ENCODE data around the gene LURAP1L.

Gene LURAP1L

DNA sequence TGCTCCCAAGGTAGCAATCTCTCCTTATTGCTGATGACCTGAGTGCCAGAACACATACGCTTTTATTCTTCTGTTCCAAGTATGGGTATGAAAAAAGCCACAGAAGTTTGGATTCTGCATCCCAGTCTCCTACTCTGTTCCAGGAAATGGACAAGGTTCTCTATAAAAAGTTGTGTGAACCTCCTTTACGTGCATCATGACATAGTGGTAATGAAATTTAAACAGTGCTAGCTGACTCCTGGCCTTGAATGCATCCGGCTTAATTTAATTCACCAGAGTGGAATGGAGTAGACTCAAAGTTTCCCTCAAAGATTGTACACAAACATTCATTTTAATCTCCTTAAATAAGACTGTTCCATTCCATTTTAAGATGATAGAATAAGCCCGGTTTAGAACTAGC lies 68.9 kb downstream of the LURAP1L start:
- Histone ChIP-seq H3K4me3 (ENCODE audit: low read depth, low read length) (no peak overlapping the region), H3K9me3 (ENCODE audit: control insufficient read depth, insufficient read depth, low read depth, low read length) (no peaks in the 10 kb centered on the region), H3K4me1 (ENCODE audit: control insufficient read depth, insufficient read depth, low read length) (no peaks in the 10 kb centered on the region), H3K27ac (ENCODE audit: extremely low read depth, low read depth, low read length) (no peak overlapping the region), H3K36me3 (ENCODE audit: control insufficient read depth in 2 of 2, insufficient read depth in 1 of 2, low read length in 2 of 2) (no peaks in the 10 kb centered on the region)
- TF ChIP-seq ELK4 (IDR thresholded peaks at IDR 0.05; ENCODE audit: borderline replicate concordance, low read depth, low read length) (no peak), SETDB1 (IDR thresholded peaks at IDR 0.05; ENCODE audit: insufficient read length, low read length) (no peak), ZNF175 (tag by site-specific recombination; IDR thresholded peaks at IDR 0.05) (no peak), ZNF707 (tag by site-specific recombination; IDR thresholded peaks at IDR 0.05) (no peak), SALL2 (tag by site-specific recombination; IDR thresholded peaks at IDR 0.05; ENCODE audit: borderline replicate concordance) (no peak), ZNF416 (tag by site-specific recombination; IDR thresholded peaks at IDR 0.05) (no peak), SP3 (tag by site-specific recombination; IDR thresholded peaks at IDR 0.05) (no peak), GFI1B (tag by site-specific recombination; IDR thresholded peaks at IDR 0.05) (no peak)
- TF ChIP-seq, protein P1, sequence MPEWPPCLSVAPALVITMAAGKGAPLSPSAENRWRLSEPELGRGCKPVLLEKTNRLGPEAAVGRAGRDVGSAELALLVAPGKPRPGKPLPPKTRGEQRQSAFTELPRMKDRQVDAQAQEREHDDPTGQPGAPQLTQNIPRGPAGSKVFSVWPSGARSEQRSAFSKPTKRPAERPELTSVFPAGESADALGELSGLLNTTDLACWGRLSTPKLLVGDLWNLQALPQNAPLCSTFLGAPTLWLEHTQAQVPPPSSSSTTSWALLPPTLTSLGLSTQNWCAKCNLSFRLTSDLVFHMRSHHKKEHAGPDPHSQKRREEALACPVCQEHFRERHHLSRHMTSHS (tag by site-specific recombination; IDR thresholded peaks at IDR 0.05) = no peak
- TF ChIP-seq, protein P2, sequence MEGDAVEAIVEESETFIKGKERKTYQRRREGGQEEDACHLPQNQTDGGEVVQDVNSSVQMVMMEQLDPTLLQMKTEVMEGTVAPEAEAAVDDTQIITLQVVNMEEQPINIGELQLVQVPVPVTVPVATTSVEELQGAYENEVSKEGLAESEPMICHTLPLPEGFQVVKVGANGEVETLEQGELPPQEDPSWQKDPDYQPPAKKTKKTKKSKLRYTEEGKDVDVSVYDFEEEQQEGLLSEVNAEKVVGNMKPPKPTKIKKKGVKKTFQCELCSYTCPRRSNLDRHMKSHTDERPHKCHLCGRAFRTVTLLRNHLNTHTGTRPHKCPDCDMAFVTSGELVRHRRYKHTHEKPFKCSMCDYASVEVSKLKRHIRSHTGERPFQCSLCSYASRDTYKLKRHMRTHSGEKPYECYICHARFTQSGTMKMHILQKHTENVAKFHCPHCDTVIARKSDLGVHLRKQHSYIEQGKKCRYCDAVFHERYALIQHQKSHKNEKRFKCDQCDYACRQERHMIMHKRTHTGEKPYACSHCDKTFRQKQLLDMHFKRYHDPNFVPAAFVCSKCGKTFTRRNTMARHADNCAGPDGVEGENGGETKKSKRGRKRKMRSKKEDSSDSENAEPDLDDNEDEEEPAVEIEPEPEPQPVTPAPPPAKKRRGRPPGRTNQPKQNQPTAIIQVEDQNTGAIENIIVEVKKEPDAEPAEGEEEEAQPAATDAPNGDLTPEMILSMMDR (tag by site-specific recombination; IDR thresholded peaks at IDR 0.05) = no peak
- TF ChIP-seq, protein P3, sequence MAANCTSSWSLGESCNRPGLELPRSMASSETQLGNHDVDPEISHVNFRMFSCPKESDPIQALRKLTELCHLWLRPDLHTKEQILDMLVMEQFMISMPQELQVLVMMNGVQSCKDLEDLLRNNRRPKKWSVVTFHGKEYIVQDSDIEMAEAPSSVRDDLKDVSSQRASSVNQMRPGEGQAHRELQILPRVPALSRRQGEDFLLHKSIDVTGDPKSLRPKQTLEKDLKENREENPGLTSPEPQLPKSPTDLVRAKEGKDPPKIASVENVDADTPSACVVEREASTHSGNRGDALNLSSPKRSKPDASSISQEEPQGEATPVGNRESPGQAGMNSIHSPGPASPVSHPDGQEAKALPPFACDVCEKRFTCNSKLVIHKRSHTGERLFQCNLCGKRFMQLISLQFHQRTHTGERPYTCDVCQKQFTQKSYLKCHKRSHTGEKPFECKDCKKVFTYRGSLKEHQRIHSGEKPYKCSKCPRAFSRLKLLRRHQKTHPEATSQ (tag by site-specific recombination; IDR thresholded peaks at IDR 0.05) = no peak
- CTCF ChIA-PET = interaction anchor here (0.7 kb wide), 1 partner anchor 128 kb away, joined by 3 read pairs; no protein-coding TSS in a partner anchor
- POLR2A ChIA-PET = no interaction called here

- CTCF ChIA-PET = no interaction called here
- POLR2A ChIA-PET = no interaction called here
Observed at GRCh38 chr9:12846035-12846434, 71.2 kb downstream of the LURAP1L start.

More at GRCh38 chr9:12846035-12846434, 71.2 kb downstream of the LURAP1L start:
- Histone ChIP-seq H3K9me3 (ENCODE audit: control insufficient read depth, insufficient read depth, low read depth, low read length) (no peaks in the 10 kb centered on the region), H3K27ac (ENCODE audit: extremely low read depth, low read depth, low read length) (no peak overlapping the region), H3K4me3 (ENCODE audit: low read depth, low read length) (no peak overlapping the region), H3K4me1 (ENCODE audit: control insufficient read depth, insufficient read depth, low read length) (no peaks in the 10 kb centered on the region), H3K36me3 (ENCODE audit: control insufficient read depth in 2 of 2, insufficient read depth in 1 of 2, low read length in 2 of 2) (no peaks in the 10 kb centered on the region)
- TF ChIP-seq, protein P4, sequence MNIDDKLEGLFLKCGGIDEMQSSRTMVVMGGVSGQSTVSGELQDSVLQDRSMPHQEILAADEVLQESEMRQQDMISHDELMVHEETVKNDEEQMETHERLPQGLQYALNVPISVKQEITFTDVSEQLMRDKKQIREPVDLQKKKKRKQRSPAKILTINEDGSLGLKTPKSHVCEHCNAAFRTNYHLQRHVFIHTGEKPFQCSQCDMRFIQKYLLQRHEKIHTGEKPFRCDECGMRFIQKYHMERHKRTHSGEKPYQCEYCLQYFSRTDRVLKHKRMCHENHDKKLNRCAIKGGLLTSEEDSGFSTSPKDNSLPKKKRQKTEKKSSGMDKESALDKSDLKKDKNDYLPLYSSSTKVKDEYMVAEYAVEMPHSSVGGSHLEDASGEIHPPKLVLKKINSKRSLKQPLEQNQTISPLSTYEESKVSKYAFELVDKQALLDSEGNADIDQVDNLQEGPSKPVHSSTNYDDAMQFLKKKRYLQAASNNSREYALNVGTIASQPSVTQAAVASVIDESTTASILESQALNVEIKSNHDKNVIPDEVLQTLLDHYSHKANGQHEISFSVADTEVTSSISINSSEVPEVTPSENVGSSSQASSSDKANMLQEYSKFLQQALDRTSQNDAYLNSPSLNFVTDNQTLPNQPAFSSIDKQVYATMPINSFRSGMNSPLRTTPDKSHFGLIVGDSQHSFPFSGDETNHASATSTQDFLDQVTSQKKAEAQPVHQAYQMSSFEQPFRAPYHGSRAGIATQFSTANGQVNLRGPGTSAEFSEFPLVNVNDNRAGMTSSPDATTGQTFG (tag by site-specific recombination; IDR thresholded peaks at IDR 0.05; ENCODE audit: borderline replicate concordance) = no peak
- no peak for TF ChIP-seq ZNF600 (tag by site-specific recombination; IDR thresholded peaks at IDR 0.05)
- TF ChIP-seq ZNF169 (tag by site-specific recombination; IDR thresholded peaks at IDR 0.05) = no peak
- no peak for TF ChIP-seq SCRT2 (tag by site-specific recombination; IDR thresholded peaks at IDR 0.05)
- no peak for TF ChIP-seq ZNF629 (tag by site-specific recombination; IDR thresholded peaks at IDR 0.05)
- no peak for TF ChIP-seq ZNF707 (tag by site-specific recombination; IDR thresholded peaks at IDR 0.05)
- TF ChIP-seq ZNF473 (tag by site-specific recombination; IDR thresholded peaks at IDR 0.05) = no peak
- no peak for TF ChIP-seq SETDB1 (IDR thresholded peaks at IDR 0.05; ENCODE audit: insufficient read length, low read length)
- TF ChIP-seq ZNF248 (tag by site-specific recombination; IDR thresholded peaks at IDR 0.05) = no peak
- TF ChIP-seq RBAK (tag by site-specific recombination; IDR thresholded peaks at IDR 0.05) = no peak
- TF ChIP-seq ZNF530 (tag by site-specific recombination; IDR thresholded peaks at IDR 0.05; ENCODE audit: low read depth) = no peak
- no peak for TF ChIP-seq ZNF140 (tag by site-specific recombination; IDR thresholded peaks at IDR 0.05)
- TF ChIP-seq KLF10 (tag by site-specific recombination; IDR thresholded peaks at IDR 0.05) = no peak
- no peak for TF ChIP-seq ZNF561 (tag by site-specific recombination; IDR thresholded peaks at IDR 0.05; ENCODE audit: borderline replicate concordance)
- no peak for TF ChIP-seq ZNF610 (tag by site-specific recombination; IDR thresholded peaks at IDR 0.05; ENCODE audit: borderline replicate concordance)
- TF ChIP-seq KLF9 (tag by site-specific recombination; IDR thresholded peaks at IDR 0.05; ENCODE audit: low read depth) = no peak
- TF ChIP-seq ZNF133 (tag by site-specific recombination; IDR thresholded peaks at IDR 0.05) = no peak
- no peak for TF ChIP-seq ZNF2 (tag by site-specific recombination; IDR thresholded peaks at IDR 0.05)
- TF ChIP-seq ZNF785 (tag by site-specific recombination; IDR thresholded peaks at IDR 0.05) = no peak
- TF ChIP-seq ZNF10 (tag by site-specific recombination; IDR thresholded peaks at IDR 0.05) = no peak
